Hepatocyte (in vitro differentiated cells): Measurements from ENCODE around the gene PGD. TPM values are rescaled to one million over a fixed set of nuclear protein-coding genes. Genes with fewer than 3 reads are reported as not detected.
"Not testable (repeated sequence)": the region's sequence is repeated elsewhere in the genome, so short reads cannot be mapped to it uniquely, and the experiment has no call there.

ENCODE experiments used
- DNase-seq: peaks from one replicate; pipeline ENCODE4 v3.0.0-alpha.2; 2016; ENCODE audit warnings: low spot score
- H2AFZ ChIP-seq: fragments of 200-600 bp; sonication (generic); 2 replicates; pipeline ENCODE4 v1.6.0; 2016; ENCODE audit warnings: antibody characterized with exemption, mild to moderate bottlenecking
- H3K27ac ChIP-seq: fragments of 200-600 bp; sonication (generic); 2 replicates; pipeline ENCODE4 v1.5.1; 2016; ENCODE audit warnings: mild to moderate bottlenecking
- H3K27me3 ChIP-seq: fragments of 200-600 bp; sonication (generic); 2 replicates; pipeline ENCODE4 v1.6.1; 2016
- H3K36me3 ChIP-seq: fragments of 200-600 bp; sonication (generic); replicated peaks from 2 replicates; pipeline ENCODE4 v1.5.1; 2016; ENCODE audit warnings: low read depth; ENCODE audit not compliant: insufficient read depth
- H3K4me1 ChIP-seq: fragments of 200-600 bp; sonication (generic); 2 replicates; pipeline ENCODE4 v1.5.1; 2016; ENCODE audit warnings: mild to moderate bottlenecking, moderate library complexity; ENCODE audit not compliant: insufficient read depth
- H3K4me2 ChIP-seq: fragments of 200-600 bp; sonication (generic); 2 replicates; pipeline ENCODE4 v1.6.0; 2016
- H3K4me3 ChIP-seq: fragments of 200-600 bp; sonication (generic); 2 replicates; pipeline ENCODE4 v1.5.1; 2016; ENCODE audit warnings: mild to moderate bottlenecking
- H3K79me2 ChIP-seq: fragments of 200-600 bp; sonication (generic); 2 replicates; pipeline ENCODE4 v1.6.0; 2017; ENCODE audit warnings: mild to moderate bottlenecking
- H3K9me2 ChIP-seq: fragments of 200-600 bp; sonication (generic); replicated peaks from 2 replicates; pipeline ENCODE4 v1.6.0; 2017; ENCODE audit warnings: mild to moderate bottlenecking; ENCODE audit not compliant: insufficient read depth
- H3K9me3 ChIP-seq: fragments of 200-600 bp; sonication (generic); 2 replicates; pipeline ENCODE4 v1.5.1; 2016; ENCODE audit warnings: low read depth, mild to moderate bottlenecking
- H4K20me1 ChIP-seq: fragments of 200-600 bp; sonication (generic); 2 replicates; pipeline ENCODE4 v1.6.0; 2016; ENCODE audit warnings: mild to moderate bottlenecking; ENCODE audit not compliant: insufficient read depth, poor library complexity, severe bottlenecking
- CTCF ChIP-seq: fragments of 200-600 bp; sonication (generic); IDR thresholded peaks from 2 replicates; pipeline ENCODE4 v1.5.1; 2016; ENCODE audit warnings: antibody characterized with exemption, mild to moderate bottlenecking; ENCODE audit not compliant: poor library complexity
- EZH2 ChIP-seq: fragments of 200-600 bp; sonication (generic); IDR thresholded peaks from 2 replicates; pipeline ENCODE4 v1.6.1; 2016; ENCODE audit warnings: antibody characterized with exemption, mild to moderate bottlenecking, borderline replicate concordance
- EZH2phosphoT487 ChIP-seq: fragments of 200-600 bp; sonication (generic); IDR thresholded peaks from one replicate; pipeline ENCODE4 v1.6.1; 2018; ENCODE audit warnings: antibody characterized with exemption, mild to moderate bottlenecking, low read depth, moderate library complexity; ENCODE audit not compliant: unreplicated experiment, severe bottlenecking
- WGBS: methylation state at CpG from one replicate; pipeline ENCODE4 v1.1.6; 2016; ENCODE audit warnings: low lambda C conversion rate; ENCODE audit errors: missing lambda C conversion rate; 5-methylcytosine and 5-hydroxymethylcytosine counted together
- polyA plus RNA-seq: library from polyadenylated mRNA; unstranded; fragments of >200 nt; fragmentation: Nextera tagmentation; extraction: Ambion mirVana; gene quantifications from 2 replicates; pipeline ENCODE4 v1.2.1, GENCODE V29; 2016
- total RNA-seq: library from RNA; depleted of rRNA; stranded (reverse); fragments of >200 nt; gene quantifications from 2 replicates; pipeline ENCODE4 v1.2.3, GENCODE V29; 2014

The PGD gene
- total and polyA plus RNA-seq, 2 experiments from 2014 or later = 86.8 to 103 TPM

GRCh38 chr1:10450836-10451235 lies 52.0 kb downstream of the PGD start:
- Histone ChIP-seq H3K4me2 (peak overlapping the region; percentile 65), H3K36me3 (no peaks in the 10 kb centered on the region), H3K27ac (peak overlapping the region; percentile 32), H3K4me3 (no peak overlapping the region), H3K9me2 (no peaks in the 10 kb centered on the region), H3K27me3 (no peaks in the 10 kb centered on the region), H4K20me1 (no peaks in the 10 kb centered on the region), H3K4me1 (peaks cover 10% of the 10 kb centered on the region), H3K9me3 (no peaks in the 10 kb centered on the region), H3K79me2 (no peaks in the 10 kb centered on the region), H2AFZ (no peak overlapping the region)
- DNase-seq = no peak
- no peak for TF ChIP-seq EZH2
- no peak for TF ChIP-seq EZH2phosphoT487
- no peak for TF ChIP-seq CTCF
- WGBS = 50% methylated on average over 6 of the region's 6 CpGs

GRCh38 chr1:10451287-10451686 lies 52.4 kb downstream of the PGD start:
- TF ChIP-seq EZH2phosphoT487 = no peak
- TF ChIP-seq CTCF = no peak
- TF ChIP-seq EZH2 = no peak
- H2AFZ ChIP-seq = no peak overlapping the region
- no peaks in the 10 kb centered on the region for H3K36me3 ChIP-seq
- H3K4me1 ChIP-seq = peaks cover 10% of the 10 kb centered on the region
- H3K9me2 ChIP-seq = no peaks in the 10 kb centered on the region
- H3K27ac ChIP-seq = peak overlapping the region; percentile 10
- H3K4me3 ChIP-seq = no peak overlapping the region
- H3K9me3 ChIP-seq = no peaks in the 10 kb centered on the region
- DNase-seq = no peak
- WGBS = 15% methylated on average over 10 of the region's 10 CpGs
- H3K27me3 ChIP-seq = no peaks in the 10 kb centered on the region
- H4K20me1 ChIP-seq = no peaks in the 10 kb centered on the region
- peak overlapping the region; percentile 65 for H3K4me2 ChIP-seq
- H3K79me2 ChIP-seq = no peaks in the 10 kb centered on the region

GRCh38 chr1:10456048-10456447 lies 57.2 kb downstream of the PGD start:
- no peak for DNase-seq
- Histone ChIP-seq H3K4me3 (no peak overlapping the region), H3K79me2 (no peaks in the 10 kb centered on the region), H2AFZ (no peak overlapping the region), H4K20me1 (no peaks in the 10 kb centered on the region), H3K9me2 (no peaks in the 10 kb centered on the region), H3K27ac (no peak overlapping the region), H3K9me3 (no peaks in the 10 kb centered on the region), H3K4me1 (peaks cover 3% of the 10 kb centered on the region), H3K4me2 (no peak overlapping the region), H3K27me3 (no peaks in the 10 kb centered on the region), H3K36me3 (no peaks in the 10 kb centered on the region)
- WGBS = 91% methylated on average over 5 of the region's 5 CpGs
- TF ChIP-seq EZH2 (no peak), EZH2phosphoT487 (no peak), CTCF (no peak)

- Histone ChIP-seq H2AFZ (no peak overlapping the region), H3K9me2 (no peaks in the 10 kb centered on the region), H3K27ac (no peak overlapping the region)
These were observed 57.8 kb downstream of the PGD start for GRCh38 chr1:10456661-10457060.

GRCh38 chr1:10457462-10457861 lies 58.6 kb downstream of the PGD start:
- H3K4me3 ChIP-seq, H3K79me2 ChIP-seq, H3K4me2 ChIP-seq, H3K27ac ChIP-seq, H3K27me3 ChIP-seq, H3K9me3 ChIP-seq, H3K9me2 ChIP-seq, H3K4me1 ChIP-seq, DNase-seq, H4K20me1 ChIP-seq, H3K36me3 ChIP-seq, H2AFZ ChIP-seq: not testable (repeated sequence)
- 78% methylated on average over 7 of the region's 7 CpGs for WGBS

More at GRCh38 chr1:10456661-10457060, 57.8 kb downstream of the PGD start:
- DNase-seq = no peak
- no peak overlapping the region for H3K4me3 ChIP-seq
- TF ChIP-seq EZH2 (no peak), EZH2phosphoT487 (no peak), CTCF (no peak)
- no peaks in the 10 kb centered on the region for H4K20me1 ChIP-seq
- no peaks in the 10 kb centered on the region for H3K4me1 ChIP-seq
- H3K36me3 ChIP-seq = no peaks in the 10 kb centered on the region
- H3K9me3 ChIP-seq = no peaks in the 10 kb centered on the region
- H3K79me2 ChIP-seq = no peaks in the 10 kb centered on the region
- no peak overlapping the region for H3K4me2 ChIP-seq
- no peaks in the 10 kb centered on the region for H3K27me3 ChIP-seq
- 74% methylated on average over 7 of the region's 7 CpGs for WGBS
